ENCODE measurements around the gene MAOB.
"Not testable (repeated sequence)": the region's sequence is repeated elsewhere in the genome, so short reads cannot be mapped to it uniquely, and the experiment has no call there.

The MAOB gene

GRCh38 chrX:43728966-43729365 is 153.3 kb downstream of the MAOB start:
- H3K4me3 ChIP-seq (ENCODE audit: low read depth, low read length): no peak overlapping the region
- no peak for TF ChIP-seq CTCF (IDR thresholded peaks at IDR 0.05; ENCODE audit: borderline replicate concordance, insufficient read depth, low read depth, low read length)

- no peak for TF ChIP-seq CTCF (IDR thresholded peaks at IDR 0.05; ENCODE audit: borderline replicate concordance, insufficient read depth, low read depth, low read length)
- no peak overlapping the region for H3K4me3 ChIP-seq (ENCODE audit: low read depth, low read length)
Observed at GRCh38 chrX:43728002-43728401, 154.2 kb downstream of the MAOB start.

GRCh38 chrX:43727254-43727653 is 155.0 kb downstream of the MAOB start:
- H3K4me3 ChIP-seq (ENCODE audit: low read depth, low read length): not testable (repeated sequence)

- not testable (repeated sequence) for H3K4me3 ChIP-seq (ENCODE audit: low read depth, low read length)
Observed at GRCh38 chrX:43725227-43725626, 157.0 kb downstream of the MAOB start.

GRCh38 chrX:43720961-43721360 is 161.3 kb downstream of the MAOB start:
- no peak overlapping the region for H3K4me3 ChIP-seq (ENCODE audit: low read depth, low read length)
- TF ChIP-seq CTCF (IDR thresholded peaks at IDR 0.05; ENCODE audit: borderline replicate concordance, insufficient read depth, low read depth, low read length): no peak

- no peak overlapping the region for H3K4me3 ChIP-seq (ENCODE audit: low read depth, low read length)
- no peak for TF ChIP-seq CTCF (IDR thresholded peaks at IDR 0.05; ENCODE audit: borderline replicate concordance, insufficient read depth, low read depth, low read length)
Observed at GRCh38 chrX:43720082-43720481, 162.2 kb downstream of the MAOB start.

- no peak overlapping the region for H3K4me3 ChIP-seq (ENCODE audit: low read depth, low read length)
- TF ChIP-seq CTCF (IDR thresholded peaks at IDR 0.05; ENCODE audit: borderline replicate concordance, insufficient read depth, low read depth, low read length): no peak
Observed at GRCh38 chrX:43718956-43719355, 163.3 kb downstream of the MAOB start.

- no peak overlapping the region for H3K4me3 ChIP-seq (ENCODE audit: low read depth, low read length)
- TF ChIP-seq CTCF (IDR thresholded peaks at IDR 0.05; ENCODE audit: borderline replicate concordance, insufficient read depth, low read depth, low read length): no peak
Observed at GRCh38 chrX:43718546-43718945, 163.7 kb downstream of the MAOB start.

All from GM12875 (cell line).